Activated B cell treated with CpG ODN at 0.5 μM for 24 hours (primary cell): ENCODE results near the gene C3orf20. TPM values are rescaled to one million over a fixed set of nuclear protein-coding genes. Genes with fewer than 3 reads are reported as not detected.

Experiments
- ATAC-seq: fragments of 200-7000 bp; cut with Tn5 transposase; one replicate; pipeline ENCODE4 v1.10.0; 2021; ENCODE audit warnings: low read depth, mild to moderate bottlenecking, moderate library complexity
- CTCF ChIA-PET: fragments of 350-600 bp; sonication (Branson Sonifier 250); formaldehyde crosslinking; loops from one replicate; lab custom pipeline; 2021; ENCODE audit warnings: antibody characterized with exemption; lab: Charles Lee
- POLR2A ChIA-PET: fragments of 350-600 bp; sonication (Branson Sonifier 250); formaldehyde crosslinking; loops from one replicate; lab custom pipeline; 2021; ENCODE audit warnings: antibody characterized with exemption; lab: Charles Lee
- DNase-seq: peaks from one replicate; pipeline ENCODE4 v3.0.0; 2022
- H3K27ac Mint-ChIP-seq: one replicate; pipeline ENCODE4 v1.8.0; 2020; ENCODE audit warnings: mixed read lengths
- H3K27me3 Mint-ChIP-seq: one replicate; pipeline ENCODE4 v1.8.0; 2021; ENCODE audit warnings: mixed read lengths
- H3K36me3 Mint-ChIP-seq: one replicate; pipeline ENCODE4 v1.8.0; 2021; ENCODE audit warnings: low read depth, mixed read lengths
- H3K4me1 Mint-ChIP-seq: one replicate; pipeline ENCODE4 v1.8.0; 2021; ENCODE audit warnings: mixed read lengths
- H3K4me3 Mint-ChIP-seq: one replicate; pipeline ENCODE4 v1.8.0; 2020; ENCODE audit warnings: mild to moderate bottlenecking, mixed read lengths
- H3K9me3 Mint-ChIP-seq: one replicate; pipeline ENCODE4 v1.8.0; 2020; ENCODE audit warnings: mixed read lengths
- intact Hi-C: fragments of 100-400 bp; cut with micrococcal nuclease; formaldehyde crosslinking; loops from one replicate; pipeline ENCODE4 v1.15.1; 2024
- total RNA-seq: library from RNA; stranded (reverse); gene quantifications from 2 replicates; pipeline ENCODE4 v1.2.3, GENCODE V29; 2022
- TF ChIP-seq, protein P1 (sequence below): fragments of 200-600 bp; IDR thresholded peaks from one replicate; pipeline ENCODE4 v1.8.0; 2022; ENCODE audit warnings: antibody characterized with exemption, mild to moderate bottlenecking

The C3orf20 gene
- total RNA-seq, 1 donor from 2014 or later: 0.16 TPM

DNA sequence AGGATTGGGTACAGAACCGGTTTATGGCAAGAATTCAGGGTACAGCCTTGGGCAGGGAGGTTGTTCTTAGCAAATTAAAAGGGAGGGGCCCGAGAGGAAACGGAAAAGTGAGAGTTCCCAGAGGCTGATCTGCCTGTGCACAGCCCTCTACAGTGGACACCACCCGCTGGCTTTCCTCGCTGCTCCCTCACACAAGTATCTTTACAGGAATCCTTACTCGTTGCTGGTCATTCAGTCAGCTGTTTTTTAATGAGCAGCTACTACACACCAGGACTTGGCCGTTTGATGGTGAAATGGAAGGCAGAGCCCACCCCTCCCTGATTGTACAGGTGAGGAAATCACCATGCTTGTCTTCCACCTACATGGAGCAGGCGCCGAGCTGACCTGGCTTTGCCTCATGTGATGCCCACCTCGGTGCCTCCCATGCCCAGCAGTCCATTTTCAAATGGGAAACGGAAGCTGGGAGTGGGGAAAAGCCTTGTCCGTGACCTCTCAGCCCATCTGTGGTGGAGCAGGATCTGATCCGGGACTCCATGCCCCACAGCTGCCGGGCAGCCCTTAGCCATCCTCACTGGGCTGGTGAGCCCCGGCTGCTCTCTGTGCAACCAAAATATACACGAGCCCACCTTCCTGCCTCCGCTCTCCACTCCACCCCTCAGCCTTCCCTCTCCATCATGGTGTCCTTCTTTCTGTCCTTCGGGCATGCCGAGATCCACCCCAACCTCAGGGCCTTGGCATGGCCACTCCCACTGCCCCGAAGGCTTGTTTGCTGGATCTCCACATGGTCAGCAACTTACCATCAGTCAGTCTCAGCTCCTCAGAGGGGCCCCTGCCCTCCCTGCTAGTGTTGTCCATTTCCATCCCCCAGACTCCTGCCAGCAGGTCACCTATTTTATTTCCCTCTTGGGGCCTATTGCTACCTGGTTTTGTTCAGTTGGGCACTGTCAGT is 110.5 kb downstream of the C3orf20 start:
- Mint-ChIP-seq H3K4me3 (no peak overlapping the region), H3K27ac (no peak overlapping the region), H3K4me1 (no peaks in the 10 kb centered on the region), H3K9me3 (no peaks in the 10 kb centered on the region), H3K36me3 (no peaks in the 10 kb centered on the region), H3K27me3 (peaks cover 28% of the 10 kb centered on the region)
- DNase-seq: no peak
- TF ChIP-seq, protein P1, sequence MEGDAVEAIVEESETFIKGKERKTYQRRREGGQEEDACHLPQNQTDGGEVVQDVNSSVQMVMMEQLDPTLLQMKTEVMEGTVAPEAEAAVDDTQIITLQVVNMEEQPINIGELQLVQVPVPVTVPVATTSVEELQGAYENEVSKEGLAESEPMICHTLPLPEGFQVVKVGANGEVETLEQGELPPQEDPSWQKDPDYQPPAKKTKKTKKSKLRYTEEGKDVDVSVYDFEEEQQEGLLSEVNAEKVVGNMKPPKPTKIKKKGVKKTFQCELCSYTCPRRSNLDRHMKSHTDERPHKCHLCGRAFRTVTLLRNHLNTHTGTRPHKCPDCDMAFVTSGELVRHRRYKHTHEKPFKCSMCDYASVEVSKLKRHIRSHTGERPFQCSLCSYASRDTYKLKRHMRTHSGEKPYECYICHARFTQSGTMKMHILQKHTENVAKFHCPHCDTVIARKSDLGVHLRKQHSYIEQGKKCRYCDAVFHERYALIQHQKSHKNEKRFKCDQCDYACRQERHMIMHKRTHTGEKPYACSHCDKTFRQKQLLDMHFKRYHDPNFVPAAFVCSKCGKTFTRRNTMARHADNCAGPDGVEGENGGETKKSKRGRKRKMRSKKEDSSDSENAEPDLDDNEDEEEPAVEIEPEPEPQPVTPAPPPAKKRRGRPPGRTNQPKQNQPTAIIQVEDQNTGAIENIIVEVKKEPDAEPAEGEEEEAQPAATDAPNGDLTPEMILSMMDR: no peak
- ChIA-PET POLR2A (no interaction called here), CTCF (no interaction called here)
- intact Hi-C loops: no loop called here
- no peak for ATAC-seq

DNA sequence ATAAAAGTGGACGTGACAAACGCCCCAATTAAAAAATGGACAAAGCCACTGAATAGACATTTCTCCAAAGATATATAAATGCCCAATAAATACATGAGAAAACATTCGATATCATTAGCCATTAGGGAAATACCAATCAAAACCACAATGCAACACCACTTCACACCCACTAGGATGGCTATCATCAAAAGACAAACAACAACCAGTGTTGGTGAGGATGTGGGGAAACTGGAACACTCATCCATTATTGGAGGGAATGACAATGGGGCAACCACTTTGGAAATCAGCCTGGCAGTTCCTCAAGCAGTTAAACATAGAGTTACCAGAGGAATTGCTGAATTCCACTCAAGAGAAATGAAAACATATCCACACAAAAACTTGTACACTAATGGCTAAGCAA is 111.4 kb downstream of the C3orf20 start:
- POLR2A ChIA-PET: no interaction called here
- Mint-ChIP-seq H3K9me3 (no peaks in the 10 kb centered on the region), H3K4me1 (no peaks in the 10 kb centered on the region), H3K27ac (no peak overlapping the region), H3K4me3 (no peak overlapping the region), H3K36me3 (no peaks in the 10 kb centered on the region), H3K27me3 (peaks cover 35% of the 10 kb centered on the region)
- DNase-seq (no peak), ATAC-seq (no peak)
- TF ChIP-seq, protein P1: no peak
- CTCF ChIA-PET: no interaction called here
- intact Hi-C loops: no loop called here

DNA sequence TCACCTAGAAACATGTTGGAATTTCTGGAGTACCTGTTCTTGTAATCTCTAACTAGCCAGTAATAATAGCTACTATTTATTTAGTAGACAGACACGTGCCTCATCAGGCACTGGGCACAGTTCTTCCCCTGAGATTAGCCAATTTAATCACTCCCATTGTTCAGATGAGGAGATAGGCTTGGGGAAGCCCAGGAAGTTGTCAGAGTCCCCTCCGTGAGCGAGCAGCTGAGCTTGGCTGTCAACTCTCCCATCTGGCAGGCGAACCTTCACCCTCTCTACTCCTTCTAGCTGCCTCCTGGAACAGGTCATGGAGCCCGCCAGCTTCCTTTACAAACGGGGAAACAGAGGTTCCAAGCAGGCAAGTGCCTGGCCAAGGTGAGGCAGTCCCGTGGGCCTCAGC is 112.7 kb downstream of the C3orf20 start:
- CTCF ChIA-PET: no interaction called here

DNA sequence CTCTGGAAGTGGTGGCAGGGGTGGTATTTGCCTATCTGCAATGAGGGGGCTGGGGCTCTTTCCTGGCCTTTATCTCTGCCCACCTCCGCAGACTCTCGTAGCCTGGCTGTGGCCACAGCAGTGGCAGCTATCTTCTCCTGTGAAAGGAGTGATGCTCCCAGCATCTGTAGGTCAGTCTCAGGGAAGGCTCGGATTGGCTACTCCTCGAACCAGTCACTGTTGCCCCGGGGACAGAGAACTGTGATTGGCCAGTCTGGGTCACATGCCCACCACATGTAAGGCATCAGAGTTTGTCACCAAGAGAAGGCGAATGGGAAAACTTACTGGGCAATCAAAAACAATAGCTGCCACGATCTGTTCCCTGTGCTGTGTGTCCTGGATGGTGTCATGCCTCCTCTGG is 113.7 kb downstream of the C3orf20 start:
- intact Hi-C loops: no loop called here
- DNase-seq (no peak), ATAC-seq (no peak)
- no peak overlapping the region for H3K4me3 Mint-ChIP-seq
- no peaks in the 10 kb centered on the region for H3K36me3 Mint-ChIP-seq
- no peaks in the 10 kb centered on the region for H3K4me1 Mint-ChIP-seq
- ChIA-PET CTCF (no interaction called here), POLR2A (no interaction called here)
- H3K27ac Mint-ChIP-seq: no peak overlapping the region
- H3K27me3 Mint-ChIP-seq: peaks cover 39% of the 10 kb centered on the region
- TF ChIP-seq, protein P1: no peak
- H3K9me3 Mint-ChIP-seq: no peaks in the 10 kb centered on the region

More for the DNA sequence above, 112.7 kb downstream of the C3orf20 start:
- H3K9me3 Mint-ChIP-seq: no peaks in the 10 kb centered on the region
- H3K4me3 Mint-ChIP-seq: no peak overlapping the region
- H3K27me3 Mint-ChIP-seq: peaks cover 35% of the 10 kb centered on the region
- H3K4me1 Mint-ChIP-seq: no peaks in the 10 kb centered on the region
- TF ChIP-seq, protein P1: no peak
- ATAC-seq (no peak), DNase-seq (no peak)
- intact Hi-C loops: no loop called here
- H3K27ac Mint-ChIP-seq: no peak overlapping the region
- POLR2A ChIA-PET: no interaction called here
- no peaks in the 10 kb centered on the region for H3K36me3 Mint-ChIP-seq

DNA sequence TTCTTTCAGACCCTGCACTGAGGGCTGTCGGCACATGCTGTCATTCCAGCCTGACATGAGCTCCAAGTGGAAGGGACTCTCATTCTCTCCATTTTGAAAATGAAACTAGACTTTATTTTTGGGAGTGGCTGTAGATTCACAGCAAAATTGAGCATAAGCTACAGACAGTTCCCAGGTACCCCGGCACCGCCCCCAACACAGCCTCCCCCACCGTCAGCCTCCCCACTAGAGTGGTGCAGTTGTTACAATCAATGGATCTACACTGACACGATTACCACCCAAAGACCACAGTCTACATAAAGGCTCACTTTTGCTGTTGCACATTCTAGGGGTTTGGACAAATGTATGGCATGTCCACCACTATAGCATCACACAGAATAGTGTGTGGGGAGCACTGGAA is 114.3 kb downstream of the C3orf20 start:
- Mint-ChIP-seq H3K27ac (no peak overlapping the region), H3K27me3 (peaks cover 41% of the 10 kb centered on the region), H3K9me3 (no peaks in the 10 kb centered on the region), H3K4me3 (no peak overlapping the region), H3K4me1 (no peaks in the 10 kb centered on the region), H3K36me3 (no peaks in the 10 kb centered on the region)
- intact Hi-C loops: no loop called here
- ATAC-seq (no peak), DNase-seq (no peak)
- TF ChIP-seq, protein P1: no peak
- ChIA-PET CTCF (no interaction called here), POLR2A (no interaction called here)
